ENCODE results near the gene CCL28.

CCL28 gene

GRCh38 chr5:43352915-43353314 lies 59.3 kb downstream of the CCL28 start:
- H3K4me3 ChIP-seq (ENCODE audit: low read depth, low read length) = no peak overlapping the region
- TF ChIP-seq MAX (IDR thresholded peaks at IDR 0.05; ENCODE audit: low read depth, low read length) = no peak
- TF ChIP-seq MYC (IDR thresholded peaks at IDR 0.05; ENCODE audit: low read depth, low read length) = no peak
- no peak for TF ChIP-seq POLR2A (IDR thresholded peaks at IDR 0.05; ENCODE audit: extremely low read depth, insufficient read length)
- TF ChIP-seq CTCF (IDR thresholded peaks at IDR 0.05; ENCODE audit: low read depth, low read length) = no peak
- no peak for DNase-seq (ENCODE audit: low read depth)

GRCh38 chr5:43352131-43352530 lies 60.1 kb downstream of the CCL28 start:
- DNase-seq (ENCODE audit: low read depth) = no peak
- TF ChIP-seq MAX (IDR thresholded peaks at IDR 0.05; ENCODE audit: low read depth, low read length) = no peak
- TF ChIP-seq MYC (IDR thresholded peaks at IDR 0.05; ENCODE audit: low read depth, low read length) = no peak
- TF ChIP-seq POLR2A (IDR thresholded peaks at IDR 0.05; ENCODE audit: extremely low read depth, insufficient read length) = no peak
- TF ChIP-seq CTCF (IDR thresholded peaks at IDR 0.05; ENCODE audit: low read depth, low read length) = no peak
- no peak overlapping the region for H3K4me3 ChIP-seq (ENCODE audit: low read depth, low read length)

GRCh38 chr5:43348861-43349363 lies 63.3 kb downstream of the CCL28 start:
- DNase-seq (ENCODE audit: low read depth) = no peak
- TF ChIP-seq POLR2A (IDR thresholded peaks at IDR 0.05; ENCODE audit: extremely low read depth, insufficient read length) (no peak), CTCF (IDR thresholded peaks at IDR 0.05; ENCODE audit: low read depth, low read length) (no peak), MYC (IDR thresholded peaks at IDR 0.05; ENCODE audit: low read depth, low read length) (no peak), MAX (IDR thresholded peaks at IDR 0.05; ENCODE audit: low read depth, low read length) (no peak)

GRCh38 chr5:43348207-43348606 lies 64.0 kb downstream of the CCL28 start:
- no peak for DNase-seq (ENCODE audit: low read depth)
- no peak overlapping the region for H3K4me3 ChIP-seq (ENCODE audit: low read depth, low read length)
- TF ChIP-seq CTCF (IDR thresholded peaks at IDR 0.05; ENCODE audit: low read depth, low read length) (no peak), MAX (IDR thresholded peaks at IDR 0.05; ENCODE audit: low read depth, low read length) (no peak), MYC (IDR thresholded peaks at IDR 0.05; ENCODE audit: low read depth, low read length) (no peak), POLR2A (IDR thresholded peaks at IDR 0.05; ENCODE audit: extremely low read depth, insufficient read length) (no peak)

More at GRCh38 chr5:43348861-43349363, 63.3 kb downstream of the CCL28 start:
- H3K4me3 ChIP-seq (ENCODE audit: low read depth, low read length) = no peak overlapping the region

GRCh38 chr5:43338862-43339261 lies 73.3 kb downstream of the CCL28 start:
- peak; percentile 85 for DNase-seq (ENCODE audit: low read depth)
- TF ChIP-seq MYC (IDR thresholded peaks at IDR 0.05; ENCODE audit: low read depth, low read length) (peak; percentile 64), POLR2A (IDR thresholded peaks at IDR 0.05; ENCODE audit: extremely low read depth, insufficient read length) (no peak), MAX (IDR thresholded peaks at IDR 0.05; ENCODE audit: low read depth, low read length) (peak; percentile 77), CTCF (IDR thresholded peaks at IDR 0.05; ENCODE audit: low read depth, low read length) (no peak)

More at GRCh38 chr5:43338862-43339261, 73.3 kb downstream of the CCL28 start:
- no peak overlapping the region for H3K4me3 ChIP-seq (ENCODE audit: low read depth, low read length)
